Measurements from ENCODE around the gene TARBP2. TPM values are rescaled to one million over a fixed set of nuclear protein-coding genes. Genes with fewer than 3 reads are reported as not detected.

Gene TARBP2
- total and polyA plus RNA-seq, 2 donors from 2014 or later: 32.5 to 36.3 TPM

GRCh38 chr12:53472056-53472582, 29.0 kb upstream of the TARBP2 start:
- no peak for TF ChIP-seq CTCF (IDR thresholded peaks at IDR 0.05; ENCODE audit: borderline replicate concordance, extremely low read depth, insufficient read depth)
- H3K27ac ChIP-seq (ENCODE audit: low read depth in 2 of 2, low read length in 2 of 2): no peak overlapping the region
- DNase-seq: no peak
- intact Hi-C loops (cut with DNase I): no loop called here
- H3K36me3 ChIP-seq (ENCODE audit: control insufficient read depth in 2 of 3, insufficient read depth in 3 of 3, low read length in 3 of 3): peaks cover 36 to 84% (median 53%) of the 10 kb centered on the region in 3 donors
- no peak overlapping the region for H3K9ac ChIP-seq (ENCODE audit: low read length in 3 of 3)
- FAIRE-seq: no peak
- no peaks in the 10 kb centered on the region for H3K9me3 ChIP-seq (ENCODE audit: control insufficient read depth in 2 of 3, insufficient read depth in 1 of 3, low read length in 3 of 3)
- H3K4me1 ChIP-seq (ENCODE audit: control insufficient read depth in 2 of 3, insufficient read depth in 2 of 3, low read depth in 1 of 3, low read length in 3 of 3): peaks cover 3 to 38% (median 22%) of the 10 kb centered on the region in 3 donors
- no peak overlapping the region for H3K4me3 ChIP-seq (ENCODE audit: low read length in 3 of 3)
- no peaks in the 10 kb centered on the region for H3K27me3 ChIP-seq (ENCODE audit: control insufficient read depth, insufficient read depth, low read length)

GRCh38 chr12:53474077-53474476, 27.0 kb upstream of the TARBP2 start:
- intact Hi-C loops (cut with DNase I): no loop called here
- Histone ChIP-seq H3K4me1 (ENCODE audit: control insufficient read depth in 2 of 3, insufficient read depth in 2 of 3, low read depth in 1 of 3, low read length in 3 of 3) (peaks cover 3 to 38% (median 22%) of the 10 kb centered on the region in 3 donors), H3K4me3 (ENCODE audit: low read length in 3 of 3) (no peak overlapping the region), H3K27ac (ENCODE audit: low read depth in 2 of 2, low read length in 2 of 2) (peak overlapping the region in 1 of 2 donors; percentile 20), H3K9ac (ENCODE audit: low read length in 3 of 3) (no peak overlapping the region), H3K27me3 (ENCODE audit: control insufficient read depth, insufficient read depth, low read length) (no peaks in the 10 kb centered on the region), H3K9me3 (ENCODE audit: control insufficient read depth in 2 of 3, insufficient read depth in 1 of 3, low read length in 3 of 3) (no peaks in the 10 kb centered on the region), H3K36me3 (ENCODE audit: control insufficient read depth in 2 of 3, insufficient read depth in 3 of 3, low read length in 3 of 3) (peaks cover 31 to 79% (median 42%) of the 10 kb centered on the region in 3 donors)
- no peak for TF ChIP-seq CTCF (IDR thresholded peaks at IDR 0.05; ENCODE audit: borderline replicate concordance, extremely low read depth, insufficient read depth)
- no peak for FAIRE-seq
- no peak for DNase-seq

DNA sequence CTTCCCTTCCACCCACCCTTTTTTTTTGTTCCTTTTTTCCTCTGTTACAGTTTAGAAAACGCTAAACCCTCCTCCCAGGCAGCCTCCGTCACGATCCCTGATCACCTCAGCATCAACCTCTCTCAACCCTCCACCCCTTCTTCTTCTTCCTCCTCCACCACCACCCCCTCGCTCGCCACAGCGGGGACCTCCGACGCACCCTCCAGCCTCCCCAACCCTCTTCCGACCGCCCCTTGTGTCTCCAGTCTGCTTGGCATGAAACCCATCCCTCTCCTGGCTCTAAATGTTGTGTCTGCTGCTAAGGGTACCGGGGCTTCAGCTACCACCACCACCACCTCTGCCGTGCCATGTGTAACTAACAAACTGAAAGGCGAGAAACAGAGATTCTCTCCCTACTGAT, 26.3 kb upstream of the TARBP2 start:
- H3K9ac ChIP-seq (ENCODE audit: low read length in 3 of 3): no peak overlapping the region
- H3K4me3 ChIP-seq (ENCODE audit: low read length in 3 of 3): peak overlapping the region in 1 of 3 donors; percentile 6
- H3K36me3 ChIP-seq (ENCODE audit: control insufficient read depth in 2 of 3, insufficient read depth in 3 of 3, low read length in 3 of 3): peaks cover 31 to 79% (median 44%) of the 10 kb centered on the region in 3 donors
- no peaks in the 10 kb centered on the region for H3K9me3 ChIP-seq (ENCODE audit: control insufficient read depth in 2 of 3, insufficient read depth in 1 of 3, low read length in 3 of 3)
- H3K4me1 ChIP-seq (ENCODE audit: control insufficient read depth in 2 of 3, insufficient read depth in 2 of 3, low read depth in 1 of 3, low read length in 3 of 3): peaks cover 3 to 38% (median 22%) of the 10 kb centered on the region in 3 donors
- FAIRE-seq (no peak), DNase-seq (no peak)
- H3K27me3 ChIP-seq (ENCODE audit: control insufficient read depth, insufficient read depth, low read length): no peaks in the 10 kb centered on the region
- intact Hi-C loops (cut with DNase I): no loop called here
- H3K27ac ChIP-seq (ENCODE audit: low read depth in 2 of 2, low read length in 2 of 2): peak overlapping the region; percentile 20 to 38
- no peak for TF ChIP-seq CTCF (IDR thresholded peaks at IDR 0.05; ENCODE audit: borderline replicate concordance, extremely low read depth, insufficient read depth)
